ENCODE results near the gene SHANK2. TPM values are rescaled to one million over a fixed set of nuclear protein-coding genes. Genes with fewer than 3 reads are reported as not detected.

SHANK2 gene
- total RNA-seq, 2 donors from 2014 or later, result not detected

- Mint-ChIP-seq H3K9me3 (no peaks in the 10 kb centered on the region), H3K36me3 (no peaks in the 10 kb centered on the region), H3K27ac (no peak overlapping the region)
- ATAC-seq (no peak), DNase-seq (ENCODE audit: low spot score in 2 of 2) (no peak)
These were observed 28.8 kb upstream of the SHANK2 start for GRCh38 chr11:71281204-71281603.

GRCh38 chr11:71279916-71280645 is 27.7 kb upstream of the SHANK2 start:
- H3K36me3 Mint-ChIP-seq, result no peaks in the 10 kb centered on the region

GRCh38 chr11:71272161-71272560 is 19.8 kb upstream of the SHANK2 start:
- DNase-seq (ENCODE audit: low spot score in 2 of 2) (no peak), ATAC-seq (no peak)
- H3K36me3 Mint-ChIP-seq, result peaks cover 14 to 18% of the 10 kb centered on the region in 2 donors
- peaks cover 13 to 17% of the 10 kb centered on the region in 2 donors for H3K9me3 Mint-ChIP-seq
- no peak overlapping the region for H3K27ac Mint-ChIP-seq

More at GRCh38 chr11:71279916-71280645, 27.7 kb upstream of the SHANK2 start:
- Mint-ChIP-seq H3K27ac (no peak overlapping the region), H3K9me3 (no peaks in the 10 kb centered on the region)
- DNase-seq (ENCODE audit: low spot score in 2 of 2) (no peak), ATAC-seq (no peak)

- no peak for DNase-seq (ENCODE audit: low spot score in 2 of 2)
- H3K9me3 Mint-ChIP-seq, result peaks cover 13 to 17% of the 10 kb centered on the region in 2 donors
- no peak for ATAC-seq
- no peak overlapping the region for H3K27ac Mint-ChIP-seq
- H3K36me3 Mint-ChIP-seq, result peaks cover 14 to 17% of the 10 kb centered on the region in 2 donors
These were observed 17.5 kb upstream of the SHANK2 start for GRCh38 chr11:71269603-71270511.

- Mint-ChIP-seq H3K27ac (no peak overlapping the region), H3K9me3 (peaks cover 10 to 11% of the 10 kb centered on the region in 2 donors), H3K36me3 (peaks cover 9 to 11% of the 10 kb centered on the region in 2 donors)
- DNase-seq (ENCODE audit: low spot score in 2 of 2) (no peak), ATAC-seq (no peak)
These were observed 16.4 kb upstream of the SHANK2 start for GRCh38 chr11:71268706-71269321.

- H3K36me3 Mint-ChIP-seq, result peaks cover under 1 to 2% of the 10 kb centered on the region in 2 donors
- no peak for DNase-seq (ENCODE audit: low spot score in 2 of 2)
- peaks cover 1 to 2% of the 10 kb centered on the region in 2 donors for H3K9me3 Mint-ChIP-seq
- H3K27ac Mint-ChIP-seq, result no peak overlapping the region
- no peak for ATAC-seq
These were observed 15.5 kb upstream of the SHANK2 start for GRCh38 chr11:71267807-71268421.

- no peak for ATAC-seq
- no peaks in the 10 kb centered on the region for H3K9me3 Mint-ChIP-seq
- no peaks in the 10 kb centered on the region for H3K36me3 Mint-ChIP-seq
- H3K27ac Mint-ChIP-seq, result no peak overlapping the region
- no peak for DNase-seq (ENCODE audit: low spot score in 2 of 2)
These were observed 13.9 kb upstream of the SHANK2 start for GRCh38 chr11:71266114-71266833.

GRCh38 chr11:71265559-71266092 is 13.2 kb upstream of the SHANK2 start:
- H3K36me3 Mint-ChIP-seq, result no peaks in the 10 kb centered on the region
- H3K9me3 Mint-ChIP-seq, result no peaks in the 10 kb centered on the region
- H3K27ac Mint-ChIP-seq, result no peak overlapping the region
- no peak for DNase-seq (ENCODE audit: low spot score in 2 of 2)
- ATAC-seq, result no peak

- no peak for DNase-seq (ENCODE audit: low spot score in 2 of 2)
- no peaks in the 10 kb centered on the region for H3K36me3 Mint-ChIP-seq
- H3K9me3 Mint-ChIP-seq, result no peaks in the 10 kb centered on the region
- ATAC-seq, result no peak
- H3K27ac Mint-ChIP-seq, result no peak overlapping the region
These were observed 11.0 kb upstream of the SHANK2 start for GRCh38 chr11:71263386-71263785.

GRCh38 chr11:71255800-71256479 is 3.6 kb upstream of the SHANK2 start:
- Mint-ChIP-seq H3K27ac (no peak overlapping the region), H3K9me3 (no peaks in the 10 kb centered on the region), H3K36me3 (peaks cover 0 to under 1% of the 10 kb centered on the region in 2 donors)
- no peak for ATAC-seq
- no peak for DNase-seq (ENCODE audit: low spot score in 2 of 2)

- Mint-ChIP-seq H3K36me3 (peaks cover 0 to 5% of the 10 kb centered on the region in 2 donors), H3K9me3 (no peaks in the 10 kb centered on the region), H3K27ac (no peak overlapping the region)
- DNase-seq (ENCODE audit: low spot score in 2 of 2) (no peak), ATAC-seq (no peak)
These were observed 2.9 kb upstream of the SHANK2 start for GRCh38 chr11:71255323-71255722.

GRCh38 chr11:71253794-71254193 is 1.4 kb upstream of the SHANK2 start:
- DNase-seq (ENCODE audit: low spot score in 2 of 2), result no peak
- H3K27ac Mint-ChIP-seq, result no peak overlapping the region
- peaks cover 0 to 5% of the 10 kb centered on the region in 2 donors for H3K36me3 Mint-ChIP-seq
- ATAC-seq, result no peak
- no peaks in the 10 kb centered on the region for H3K9me3 Mint-ChIP-seq

- peaks cover 0 to 5% of the 10 kb centered on the region in 2 donors for H3K36me3 Mint-ChIP-seq
- no peak overlapping the region for H3K27ac Mint-ChIP-seq
- no peak for DNase-seq (ENCODE audit: low spot score in 2 of 2)
- H3K9me3 Mint-ChIP-seq, result no peaks in the 10 kb centered on the region
- no peak for ATAC-seq
These were observed 673 bp upstream of the SHANK2 start for GRCh38 chr11:71252770-71253730.

- no peak for ATAC-seq
- no peak for DNase-seq (ENCODE audit: low spot score in 2 of 2)
- H3K36me3 Mint-ChIP-seq, result peaks cover 0 to 5% of the 10 kb centered on the region in 2 donors
- H3K27ac Mint-ChIP-seq, result no peak overlapping the region
- no peaks in the 10 kb centered on the region for H3K9me3 Mint-ChIP-seq
These were observed 562 bp downstream of the SHANK2 start for GRCh38 chr11:71251761-71252268.
